HepG2 (cell line): ENCODE measurements around the gene CYP2U1. TPM values are rescaled to one million over a fixed set of nuclear protein-coding genes. Genes with fewer than 3 reads are reported as not detected.
A peak's percentile ranks its signal among the peaks of the same experiment; 100 is the strongest.

Experiments
- ATAD3A ChIP-seq: sonication (generic); formaldehyde crosslinking; IDR thresholded peaks from 2 replicates; pipeline ENCODE4 v1.4.0; 2020; ENCODE audit warnings: missing genetic modification reagents
- ATF7 ChIP-seq, 2 experiments: fragments of 450-650 bp in 1 of 2; sonication (generic) in 1 of 2; formaldehyde crosslinking in 1 of 2; IDR thresholded peaks; 2 replicates each; pipeline versions ENCODE4 v1.4.0 to v1.6.1; 2016 to 2020; ENCODE audit warnings: antibody characterized with exemption in 1 of 2, mild to moderate bottlenecking in 1 of 2, missing genetic modification reagents in 1 of 2
- CREB1 ChIP-seq, 2 experiments: fragments of 450-650 bp in 1 of 2; IDR thresholded peaks; 2 replicates each; pipeline ENCODE4 v1.6.1; 2016 to 2017; ENCODE audit warnings: control low read depth in 1 of 2, mild to moderate bottlenecking in 1 of 2, missing compliant biosample characterization in 1 of 2, missing genetic modification characterization in 1 of 2
- FUBP1 ChIP-seq: sonication (generic); formaldehyde crosslinking; IDR thresholded peaks from 2 replicates; pipeline ENCODE4 v1.5.1; 2020; ENCODE audit warnings: missing genetic modification reagents, mild to moderate bottlenecking, borderline replicate concordance
- HMGXB4 ChIP-seq, 2 experiments: sonication (generic) in 1 of 2; formaldehyde crosslinking in 1 of 2; IDR thresholded peaks; 2 replicates each; pipeline versions ENCODE4 v1.4.0 to v1.6.1; 2018 to 2020; ENCODE audit warnings: missing genetic modification reagents in 2 of 2, borderline replicate concordance in 1 of 2, low read depth in 1 of 2, mild to moderate bottlenecking in 1 of 2, missing biosample characterization in 1 of 2
- KLF6 ChIP-seq: IDR thresholded peaks from 2 replicates; pipeline ENCODE4 v1.8.0; 2016; ENCODE audit warnings: missing biosample characterization, missing genetic modification reagents
- MAF1 ChIP-seq: sonication (generic); formaldehyde crosslinking; IDR thresholded peaks from 2 replicates; pipeline ENCODE4 v1.5.0; 2020; ENCODE audit warnings: missing genetic modification reagents, borderline replicate concordance
- SRY ChIP-seq: sonication (generic); formaldehyde crosslinking; IDR thresholded peaks from 2 replicates; pipeline ENCODE4 v1.8.0; 2022; ENCODE audit warnings: mild to moderate bottlenecking, missing genetic modification reagents
- TCF7L2 ChIP-seq: IDR thresholded peaks from 2 replicates; pipeline ENCODE4 v1.6.1; 2011; ENCODE audit warnings: mild to moderate bottlenecking, low read depth, low read length, moderate library complexity
- THAP7 ChIP-seq: sonication (generic); formaldehyde crosslinking; IDR thresholded peaks from 2 replicates; pipeline ENCODE4 v1.8.1; 2023; ENCODE audit warnings: mild to moderate bottlenecking, missing genetic modification reagents
- ZMYM2 ChIP-seq: sonication (generic); formaldehyde crosslinking; IDR thresholded peaks from 2 replicates; pipeline ENCODE4 v1.8.0; 2022; ENCODE audit warnings: mild to moderate bottlenecking, missing genetic modification reagents
- ZNF281 ChIP-seq: sonication (generic); formaldehyde crosslinking; IDR thresholded peaks from 2 replicates; pipeline ENCODE4 v1.4.0; 2020; ENCODE audit warnings: missing genetic modification reagents, borderline replicate concordance
- ZNF468 ChIP-seq: sonication (generic); formaldehyde crosslinking; IDR thresholded peaks from 2 replicates; pipeline ENCODE4 v1.8.0; 2022; ENCODE audit warnings: mild to moderate bottlenecking, moderate library complexity, missing genetic modification reagents
- ZNF567 ChIP-seq: sonication (generic); formaldehyde crosslinking; IDR thresholded peaks from 2 replicates; pipeline ENCODE4 v1.8.1; 2023; ENCODE audit warnings: mild to moderate bottlenecking, missing genetic modification reagents, borderline replicate concordance
- ZNF574 ChIP-seq: sonication (generic); formaldehyde crosslinking; IDR thresholded peaks from 2 replicates; pipeline ENCODE4 v1.4.0; 2020; ENCODE audit warnings: missing genetic modification reagents
- polyA plus RNA-seq, 8 experiments: library from polyadenylated mRNA; depleted of rRNA in 3 of 8; stranded (reverse) in 7 of 8; unstranded in 1 of 8; fragments of >200 nt; fragmentation: Illumina TruSeq in 4 of 8; extraction: Trizol in 4 of 8; gene quantifications; 2 replicates each; pipeline versions ENCODE4 v1.2.1 to v1.2.3, GENCODE V29; 2011 to 2016; ENCODE audit warnings: low read depth in 4 of 8, missing spikeins in 1 of 8, mixed read lengths in 1 of 8; ENCODE audit not compliant: insufficient read depth in 1 of 8
- total RNA-seq, 5 experiments: library from RNA; depleted of rRNA; stranded (reverse); fragments of >200 nt; fragmentation: Illumina TruSeq; extraction: Trizol; gene quantifications; 2 replicates each; pipeline ENCODE4 v1.2.3, GENCODE V29; 2016; ENCODE audit warnings: low read depth in 1 of 5

Gene CYP2U1
- total and polyA plus RNA-seq, 2 of the 13 experiments (the other 11 are each of a cell fraction or from before 2014, with no cell fraction given), result 1.4 to 3.4 TPM

GRCh38 chr4:107978716-107979451 lies 47.5 kb downstream of the CYP2U1 start (continued):
- TF ChIP-seq ZNF574 (CRISPR knock-in tag), result no peak
- TF ChIP-seq KLF6, result no peak
- peak; percentile 32; the same call in 1 of the 2 replicates for TF ChIP-seq ZNF281
- no peak for TF ChIP-seq ZNF468
- TF ChIP-seq ATF7 (IDR thresholded peaks at IDR 0.05), result no peak
- TF ChIP-seq ATF7 (CRISPR knock-in tag; IDR thresholded peaks at IDR 0.05), result no peak
- no peak for TF ChIP-seq THAP7 (CRISPR knock-in tag)
- no peak for TF ChIP-seq FUBP1 (CRISPR knock-in tag)
- no peak for TF ChIP-seq HMGXB4 (CRISPR knock-in tag; IDR thresholded peaks at IDR 0.05; ENCODE audit: borderline replicate concordance in 1 of 2, low read depth in 1 of 2)
- TF ChIP-seq ATAD3A (CRISPR knock-in tag), result no peak
- TF ChIP-seq SRY (CRISPR knock-in tag), result no peak
- no peak for TF ChIP-seq CREB1 (IDR thresholded peaks at IDR 0.05)
- no peak for TF ChIP-seq CREB1 (CRISPR knock-in tag; IDR thresholded peaks at IDR 0.05)
- no peak for TF ChIP-seq TCF7L2
- no peak for TF ChIP-seq MAF1 (CRISPR knock-in tag)
- TF ChIP-seq ZMYM2 (CRISPR knock-in tag), result peak; percentile 42; the same call in 1 of the 2 replicates
- no peak for TF ChIP-seq ZNF567
